GM12873 (cell line): ENCODE results near the gene PSME1.

Source experiments
- TF ChIP-seq, protein P1 (sequence below): IDR thresholded peaks from 2 replicates; pipeline ENCODE4 v1.5.1; 2012; ENCODE audit warnings: low read depth, mild to moderate bottlenecking, moderate library complexity, low read length, control low read depth; ENCODE audit not compliant: insufficient read depth; ENCODE audit errors: missing control alignments

PSME1 gene

DNA sequence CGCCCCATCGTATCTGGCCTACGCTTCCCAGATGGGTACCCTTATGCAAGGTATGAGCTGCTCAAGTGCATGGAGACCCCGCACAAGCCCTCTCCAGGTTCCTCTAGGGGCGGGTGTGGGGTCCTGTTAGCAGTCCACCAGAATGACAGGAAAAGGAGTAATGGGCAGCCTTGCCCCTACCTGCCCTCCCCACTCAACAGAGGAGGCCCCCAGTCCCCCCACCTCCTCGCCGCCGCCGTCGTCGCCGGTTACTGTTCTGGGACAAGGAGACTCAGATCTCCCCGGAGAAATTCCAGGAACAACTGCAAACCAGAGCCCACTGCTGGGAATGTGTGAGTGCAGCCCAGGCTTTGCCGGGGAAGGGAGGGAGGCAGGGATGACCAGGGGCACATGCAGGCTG is 41.9 kb downstream of the PSME1 start:
- TF ChIP-seq, protein P1, sequence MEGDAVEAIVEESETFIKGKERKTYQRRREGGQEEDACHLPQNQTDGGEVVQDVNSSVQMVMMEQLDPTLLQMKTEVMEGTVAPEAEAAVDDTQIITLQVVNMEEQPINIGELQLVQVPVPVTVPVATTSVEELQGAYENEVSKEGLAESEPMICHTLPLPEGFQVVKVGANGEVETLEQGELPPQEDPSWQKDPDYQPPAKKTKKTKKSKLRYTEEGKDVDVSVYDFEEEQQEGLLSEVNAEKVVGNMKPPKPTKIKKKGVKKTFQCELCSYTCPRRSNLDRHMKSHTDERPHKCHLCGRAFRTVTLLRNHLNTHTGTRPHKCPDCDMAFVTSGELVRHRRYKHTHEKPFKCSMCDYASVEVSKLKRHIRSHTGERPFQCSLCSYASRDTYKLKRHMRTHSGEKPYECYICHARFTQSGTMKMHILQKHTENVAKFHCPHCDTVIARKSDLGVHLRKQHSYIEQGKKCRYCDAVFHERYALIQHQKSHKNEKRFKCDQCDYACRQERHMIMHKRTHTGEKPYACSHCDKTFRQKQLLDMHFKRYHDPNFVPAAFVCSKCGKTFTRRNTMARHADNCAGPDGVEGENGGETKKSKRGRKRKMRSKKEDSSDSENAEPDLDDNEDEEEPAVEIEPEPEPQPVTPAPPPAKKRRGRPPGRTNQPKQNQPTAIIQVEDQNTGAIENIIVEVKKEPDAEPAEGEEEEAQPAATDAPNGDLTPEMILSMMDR, result no peak

DNA sequence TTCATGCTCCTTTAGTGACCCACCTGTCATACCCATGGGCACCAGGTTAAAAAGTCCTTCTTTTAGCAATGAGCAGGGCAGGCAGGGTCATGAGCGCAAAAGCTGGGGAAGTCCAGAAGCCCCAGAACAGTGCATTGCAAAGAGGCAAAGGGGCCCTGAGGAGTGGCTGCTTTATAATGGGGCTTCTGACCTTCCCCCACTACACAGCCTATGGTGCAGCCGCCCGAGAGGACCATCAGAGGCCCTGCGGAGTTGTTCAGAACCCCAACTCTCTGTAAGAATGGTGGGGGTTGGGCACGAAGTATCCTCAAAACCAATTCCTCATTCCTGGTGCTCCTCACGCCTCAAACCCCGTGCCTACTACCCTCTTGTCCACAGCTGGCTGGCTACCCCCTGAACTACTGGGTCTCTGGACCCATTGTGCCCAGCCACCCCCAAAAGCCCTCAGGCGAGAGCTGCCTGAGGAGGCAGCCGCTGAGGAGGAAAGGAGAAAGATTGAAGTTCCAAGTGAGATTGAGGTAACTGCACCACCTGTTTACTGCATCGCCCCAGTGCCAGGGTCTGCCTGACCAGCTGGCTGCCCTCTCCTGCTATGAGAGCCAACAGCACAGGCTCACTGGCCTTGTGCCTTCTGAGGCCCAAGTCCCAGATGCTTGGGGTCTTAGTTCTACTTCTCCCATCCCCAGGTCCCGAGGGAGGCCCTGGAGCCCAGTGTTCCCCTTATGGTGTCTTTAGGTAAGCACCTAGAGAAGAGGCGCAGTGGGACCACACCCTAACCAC is 42.6 kb downstream of the PSME1 start:
- TF ChIP-seq, protein P1, result no peak

DNA sequence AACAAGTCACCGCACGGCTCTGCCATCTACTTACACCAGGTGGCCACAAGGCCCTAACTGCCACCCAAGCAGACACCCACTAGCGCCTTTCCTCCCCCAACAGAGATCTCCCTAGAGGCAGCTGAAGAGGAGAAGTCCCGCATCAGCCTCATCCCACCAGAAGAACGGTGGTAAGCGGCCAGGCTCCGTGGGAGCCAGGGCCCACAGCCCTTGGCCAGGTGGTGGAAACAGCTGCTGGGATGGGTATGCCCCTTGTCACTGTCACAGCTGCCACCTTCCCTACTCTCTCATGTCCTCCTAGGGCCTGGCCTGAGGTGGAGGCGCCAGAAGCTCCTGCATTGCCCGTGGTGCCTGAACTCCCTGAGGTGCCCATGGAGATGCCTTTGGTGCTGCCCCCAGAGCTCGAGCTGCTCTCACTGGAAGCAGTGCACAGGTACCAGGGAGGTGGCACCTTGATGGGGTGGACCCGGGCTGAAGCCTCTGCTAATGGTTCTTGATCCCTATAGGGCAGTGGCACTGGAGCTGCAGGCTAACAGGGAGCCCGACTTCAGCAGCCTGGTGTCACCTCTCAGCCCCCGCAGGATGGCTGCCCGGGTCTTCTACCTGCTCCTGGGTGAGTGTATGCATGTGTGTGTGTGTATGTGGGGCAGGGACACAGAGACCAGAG is 43.4 kb downstream of the PSME1 start:
- TF ChIP-seq, protein P1, result no peak

DNA sequence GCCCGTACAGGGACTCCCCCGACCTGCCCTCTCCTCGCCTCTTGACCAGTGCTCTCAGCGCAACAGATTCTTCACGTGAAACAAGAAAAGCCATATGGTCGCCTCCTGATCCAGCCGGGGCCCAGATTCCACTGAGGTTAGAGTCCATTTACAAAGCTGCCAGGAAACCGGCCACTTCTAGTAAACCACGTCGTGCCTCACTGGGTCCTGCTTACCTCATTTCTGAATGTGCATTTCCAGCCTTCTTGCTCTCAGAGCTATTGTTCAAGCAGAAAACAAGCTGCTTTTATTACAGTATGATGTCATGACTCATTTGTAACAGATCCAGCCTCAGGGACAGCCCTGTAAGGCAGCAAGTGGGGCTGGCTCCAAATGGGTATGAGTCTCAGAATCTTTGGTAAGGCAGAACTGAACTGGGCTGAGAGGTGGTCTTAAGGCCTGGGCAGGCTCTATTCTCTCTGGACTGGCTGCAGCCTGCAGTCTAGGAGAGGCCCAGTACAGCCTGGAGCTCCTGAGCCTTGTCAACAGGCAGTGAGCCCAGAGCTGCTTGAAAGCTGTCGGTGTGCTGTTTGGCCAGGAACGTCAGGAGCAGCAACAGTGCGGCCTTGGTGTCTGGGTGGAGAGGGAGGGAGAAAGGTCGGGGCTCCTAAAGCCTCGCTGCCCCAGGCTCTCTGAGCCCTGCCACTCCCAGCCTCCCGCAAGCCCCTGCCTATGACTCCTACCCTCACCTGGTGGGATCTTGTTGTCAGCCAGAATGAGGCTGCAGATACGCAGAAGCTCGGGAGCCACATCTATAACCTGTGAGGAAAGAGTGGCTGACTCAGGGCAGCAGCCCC is 44.2 kb downstream of the PSME1 start:
- TF ChIP-seq, protein P1, result no peak

DNA sequence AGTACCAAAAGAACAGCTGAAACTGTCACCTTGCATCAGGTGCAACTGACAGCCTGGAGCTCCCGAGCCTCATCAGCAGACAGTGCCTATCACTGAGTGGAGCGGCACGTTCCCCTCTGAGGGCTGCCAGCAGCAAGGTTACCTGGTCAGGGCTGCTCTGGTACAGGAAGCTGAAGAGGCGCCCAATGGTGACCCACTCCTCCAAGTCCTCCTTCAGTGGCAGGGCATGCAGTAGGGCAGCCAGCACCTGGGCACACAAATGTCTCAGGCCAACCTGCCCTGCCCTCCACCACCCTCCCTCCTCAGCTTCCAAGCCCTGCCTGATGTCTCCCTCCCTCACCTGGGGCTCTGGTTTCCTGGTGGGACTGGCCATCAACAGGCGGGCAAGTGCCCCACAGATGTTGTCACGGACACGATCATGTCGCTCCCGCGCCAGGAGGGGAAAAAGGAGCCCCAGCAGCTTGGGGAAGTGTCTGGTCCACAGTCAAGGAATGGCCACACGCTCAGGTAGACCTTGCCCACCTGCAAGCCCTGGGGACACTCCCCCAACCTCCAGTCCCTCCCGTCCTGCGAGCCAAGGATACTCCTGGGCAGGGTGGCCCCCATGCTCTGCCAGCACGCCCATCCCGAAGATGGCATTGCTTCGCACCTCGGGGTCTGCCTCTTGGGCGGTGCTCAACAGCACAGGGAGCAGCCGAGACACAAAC is 45.5 kb downstream of the PSME1 start:
- TF ChIP-seq, protein P1, result no peak

DNA sequence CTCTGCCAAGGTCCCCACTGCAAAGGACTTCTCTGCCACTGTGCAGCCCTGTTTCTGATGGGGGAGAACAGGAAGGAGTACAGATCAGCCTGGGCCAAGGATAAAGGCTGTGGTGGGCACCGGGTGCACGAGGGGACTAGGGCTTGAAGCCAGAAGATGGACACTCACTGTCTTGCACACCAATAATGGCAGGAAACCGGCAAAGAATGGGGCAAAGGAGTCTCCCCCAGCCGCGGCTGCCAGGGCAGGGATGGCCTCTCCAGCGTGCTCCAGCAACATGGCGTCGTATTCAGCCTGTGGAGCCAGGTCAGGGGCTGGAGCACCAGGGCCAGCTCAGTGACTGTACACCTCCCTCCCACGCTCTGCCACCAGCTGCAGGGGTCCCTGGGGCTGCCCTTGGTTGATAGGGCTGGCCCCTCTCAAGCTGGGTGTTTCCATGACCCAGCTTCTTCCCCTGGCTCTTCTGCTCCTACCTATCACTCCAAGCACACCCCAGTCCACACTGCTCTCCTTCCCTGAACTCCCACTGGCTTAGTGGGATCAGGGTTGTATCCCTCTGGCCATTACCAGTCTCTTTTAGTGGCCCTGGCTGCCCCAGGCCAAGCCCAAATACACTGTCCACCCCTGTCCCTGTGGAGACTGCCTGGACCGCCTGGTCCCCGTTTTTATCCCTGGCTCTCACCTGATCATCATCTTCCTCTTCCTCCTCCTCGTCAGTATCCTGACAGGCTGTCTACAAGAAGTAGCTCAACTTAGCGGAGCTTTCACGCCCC is 46.3 kb downstream of the PSME1 start:
- TF ChIP-seq, protein P1, result no peak
